ENCODE measurements around the gene BIRC5. TPM values are rescaled to one million over a fixed set of nuclear protein-coding genes. Genes with fewer than 3 reads are reported as not detected.

The BIRC5 gene
- polyA plus RNA-seq, 1 donor (not counting 4 experiments of a cell fraction or from before 2014, with no cell fraction given): 11.5 TPM

DNA sequence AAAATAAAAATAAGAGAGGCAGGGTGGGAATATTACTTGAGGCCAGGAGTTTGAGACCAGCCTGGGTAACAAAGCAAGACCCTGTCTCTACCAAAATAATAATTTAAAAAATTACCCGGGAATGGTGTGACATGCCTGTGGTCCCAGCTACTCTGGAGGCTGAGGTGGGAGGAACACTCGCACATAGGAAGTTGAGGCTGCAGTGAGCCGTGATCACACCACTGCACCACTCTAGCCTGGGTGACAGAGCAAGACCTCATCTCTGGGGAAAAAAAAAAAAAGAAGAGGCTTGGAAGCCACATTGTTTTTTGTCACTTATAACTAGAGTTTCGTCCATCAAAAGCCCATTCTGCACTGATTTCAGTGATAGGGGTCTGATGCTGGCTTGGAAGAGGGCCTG lies 14.1 kb downstream of the BIRC5 start:
- Histone ChIP-seq H3K9ac (ENCODE audit: control insufficient read depth, extremely low read depth, insufficient read depth, low read length) (no peak overlapping the region), H2AFZ (ENCODE audit: control insufficient read depth, low read length) (no peak overlapping the region), H3K4me1 (ENCODE audit: control insufficient read depth, extremely low read depth, insufficient read depth, low read length) (no peaks in the 10 kb centered on the region), H4K20me1 (ENCODE audit: control insufficient read depth, extremely low read depth, insufficient read depth, low read length) (no peaks in the 10 kb centered on the region), H3K4me3 (ENCODE audit: control insufficient read depth in 2 of 3, extremely low read depth in 1 of 3, insufficient read depth in 2 of 3, low read depth in 1 of 3, low read length in 3 of 3) (no peak overlapping the region), H3K9me1 (ENCODE audit: control insufficient read depth, extremely low read depth, insufficient read depth, low read length) (no peaks in the 10 kb centered on the region), H3K36me3 (ENCODE audit: control insufficient read depth in 2 of 2, extremely low read depth in 1 of 2, insufficient read depth in 2 of 2, low read length in 2 of 2) (peaks cover 0 to 14% of the 10 kb centered on the region in 2 experiments), H3K27me3 (ENCODE audit: control insufficient read depth, extremely low read depth, insufficient read depth, low read length) (peaks cover 31% of the 10 kb centered on the region), H3K79me2 (ENCODE audit: control insufficient read depth, insufficient read depth, low read length) (no peaks in the 10 kb centered on the region), H3K27ac (ENCODE audit: control insufficient read depth, insufficient read depth, low read length) (no peak overlapping the region), H3K9me3 (ENCODE audit: control insufficient read depth, low read depth, low read length) (no peaks in the 10 kb centered on the region), H3K4me2 (ENCODE audit: control insufficient read depth, extremely low read depth, insufficient read depth, low read depth, low read length) (no peak overlapping the region)
- TF ChIP-seq, protein P1, sequence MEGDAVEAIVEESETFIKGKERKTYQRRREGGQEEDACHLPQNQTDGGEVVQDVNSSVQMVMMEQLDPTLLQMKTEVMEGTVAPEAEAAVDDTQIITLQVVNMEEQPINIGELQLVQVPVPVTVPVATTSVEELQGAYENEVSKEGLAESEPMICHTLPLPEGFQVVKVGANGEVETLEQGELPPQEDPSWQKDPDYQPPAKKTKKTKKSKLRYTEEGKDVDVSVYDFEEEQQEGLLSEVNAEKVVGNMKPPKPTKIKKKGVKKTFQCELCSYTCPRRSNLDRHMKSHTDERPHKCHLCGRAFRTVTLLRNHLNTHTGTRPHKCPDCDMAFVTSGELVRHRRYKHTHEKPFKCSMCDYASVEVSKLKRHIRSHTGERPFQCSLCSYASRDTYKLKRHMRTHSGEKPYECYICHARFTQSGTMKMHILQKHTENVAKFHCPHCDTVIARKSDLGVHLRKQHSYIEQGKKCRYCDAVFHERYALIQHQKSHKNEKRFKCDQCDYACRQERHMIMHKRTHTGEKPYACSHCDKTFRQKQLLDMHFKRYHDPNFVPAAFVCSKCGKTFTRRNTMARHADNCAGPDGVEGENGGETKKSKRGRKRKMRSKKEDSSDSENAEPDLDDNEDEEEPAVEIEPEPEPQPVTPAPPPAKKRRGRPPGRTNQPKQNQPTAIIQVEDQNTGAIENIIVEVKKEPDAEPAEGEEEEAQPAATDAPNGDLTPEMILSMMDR (optimal IDR thresholded peaks at IDR 0.05 in 1 of 3, IDR thresholded peaks at IDR 0.05 in 1 of 3, conservative IDR thresholded peaks at IDR 0.05 in 1 of 3; ENCODE audit: extremely low read depth in 1 of 3, insufficient read depth in 2 of 3, low read length in 3 of 3): no peak
- TF ChIP-seq EZH2 (IDR thresholded peaks at IDR 0.05; ENCODE audit: low read length): no peak
- FAIRE-seq (no peak), DNase-seq (ENCODE audit: low read depth, low spot score) (no peak)
- dilution Hi-C loops (cut with MboI; ENCODE audit: extremely low pct_ligation_motif_present, low sequenced_read_pairs): no loop called here

DNA sequence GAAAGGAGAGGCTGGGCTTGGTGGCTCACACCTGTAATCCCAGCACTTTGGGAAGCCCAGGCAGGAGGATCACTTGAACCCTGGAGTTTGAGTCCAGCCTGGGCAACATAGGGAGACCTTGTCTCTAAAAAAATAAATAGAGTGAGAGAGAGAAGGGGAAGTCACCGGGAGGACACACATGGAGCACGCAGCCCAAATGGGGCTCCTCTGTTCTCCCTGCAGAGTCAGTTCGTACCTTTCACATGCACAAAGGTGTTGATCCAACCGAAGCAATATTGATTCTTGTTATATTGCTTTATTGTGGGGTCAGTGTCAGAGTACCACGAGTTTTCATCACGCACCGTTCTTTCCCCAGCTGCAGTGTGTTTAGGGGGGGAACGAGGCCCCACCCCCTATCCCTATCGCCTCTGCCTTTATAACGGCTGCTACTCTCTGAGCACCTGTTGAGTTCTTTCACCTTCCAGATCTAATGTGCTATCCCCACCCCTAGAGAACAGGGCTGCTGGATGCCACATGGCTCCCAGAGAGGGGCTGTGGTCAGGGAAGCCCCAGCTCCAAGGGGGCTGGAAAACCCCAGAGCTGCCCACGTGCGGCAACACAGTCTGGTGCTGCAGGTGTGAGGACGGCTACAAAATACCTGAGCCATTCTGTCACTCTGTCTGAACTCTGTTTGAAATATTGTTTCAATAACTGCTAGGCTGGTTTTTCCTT lies 16.4 kb downstream of the BIRC5 start:
- H3K4me3 ChIP-seq (ENCODE audit: control insufficient read depth in 2 of 3, extremely low read depth in 1 of 3, insufficient read depth in 2 of 3, low read depth in 1 of 3, low read length in 3 of 3): no peak overlapping the region
- no peak overlapping the region for H3K9ac ChIP-seq (ENCODE audit: control insufficient read depth, extremely low read depth, insufficient read depth, low read length)
- no peak for FAIRE-seq
- no peaks in the 10 kb centered on the region for H3K9me1 ChIP-seq (ENCODE audit: control insufficient read depth, extremely low read depth, insufficient read depth, low read length)
- DNase-seq (ENCODE audit: low read depth, low spot score): no peak
- no peak overlapping the region for H3K4me2 ChIP-seq (ENCODE audit: control insufficient read depth, extremely low read depth, insufficient read depth, low read depth, low read length)
- TF ChIP-seq EZH2 (IDR thresholded peaks at IDR 0.05; ENCODE audit: low read length): no peak
- TF ChIP-seq, protein P1 (optimal IDR thresholded peaks at IDR 0.05 in 1 of 3, IDR thresholded peaks at IDR 0.05 in 1 of 3, conservative IDR thresholded peaks at IDR 0.05 in 1 of 3; ENCODE audit: extremely low read depth in 1 of 3, insufficient read depth in 2 of 3, low read length in 3 of 3): no peak
- no peak overlapping the region for H3K27ac ChIP-seq (ENCODE audit: control insufficient read depth, insufficient read depth, low read length)
- H3K9me3 ChIP-seq (ENCODE audit: control insufficient read depth, low read depth, low read length): no peaks in the 10 kb centered on the region
- no peaks in the 10 kb centered on the region for H4K20me1 ChIP-seq (ENCODE audit: control insufficient read depth, extremely low read depth, insufficient read depth, low read length)
- H3K36me3 ChIP-seq (ENCODE audit: control insufficient read depth in 2 of 2, extremely low read depth in 1 of 2, insufficient read depth in 2 of 2, low read length in 2 of 2): no peaks in the 10 kb centered on the region
- H3K79me2 ChIP-seq (ENCODE audit: control insufficient read depth, insufficient read depth, low read length): no peaks in the 10 kb centered on the region
- H2AFZ ChIP-seq (ENCODE audit: control insufficient read depth, low read length): no peak overlapping the region
- peaks cover 36% of the 10 kb centered on the region for H3K27me3 ChIP-seq (ENCODE audit: control insufficient read depth, extremely low read depth, insufficient read depth, low read length)
- H3K4me1 ChIP-seq (ENCODE audit: control insufficient read depth, extremely low read depth, insufficient read depth, low read length): no peaks in the 10 kb centered on the region
- dilution Hi-C loops (cut with MboI; ENCODE audit: extremely low pct_ligation_motif_present, low sequenced_read_pairs): no loop called here

Data from keratinocyte (primary cell).